HEK293 (cell line): ENCODE measurements around the gene CCDC85A.

Source experiments
- CTCF ChIA-PET: fragments of 350-600 bp; formaldehyde crosslinking; extraction: SDS; loops from one replicate; lab custom pipeline; 2021; ENCODE audit warnings: antibody characterized with exemption; lab: Yijun Ruan, JAX
- POLR2A ChIA-PET: fragments of 300-600 bp; formaldehyde crosslinking; extraction: SDS; loops from one replicate; lab custom pipeline; 2020; ENCODE audit warnings: antibody characterized with exemption, inconsistent platforms; lab: Yijun Ruan, JAX
- H3K27ac ChIP-seq: fragments of 200-500 bp; sonication (Bioruptor generic); 2 replicates; pipeline ENCODE4 v1.5.1; 2014; ENCODE audit warnings: low read depth, low read length, control low read depth, inconsistent platforms; ENCODE audit errors: extremely low read depth
- H3K36me3 ChIP-seq, 2 experiments: fragments of 200-500 bp in 1 of 2; sonication (Bioruptor generic) in 1 of 2; 1 replicate in 1 of 2; 2 replicates in 1 of 2; pipeline ENCODE4 v1.5.1; 2014 to 2017; ENCODE audit warnings: inconsistent platforms in 2 of 2, low read length in 2 of 2; ENCODE audit not compliant: control insufficient read depth in 2 of 2, insufficient read depth in 1 of 2
- H3K4me1 ChIP-seq: fragments of 200-500 bp; sonication (Bioruptor generic); 2 replicates; pipeline ENCODE4 v1.5.1; 2014; ENCODE audit warnings: mild to moderate bottlenecking, low read length, inconsistent platforms; ENCODE audit not compliant: control insufficient read depth, insufficient read depth
- H3K4me3 ChIP-seq: 2 replicates; pipeline ENCODE4 v1.5.1; 2011; ENCODE audit warnings: low read depth, mild to moderate bottlenecking, control low read depth, low read length, moderate library complexity
- H3K9me3 ChIP-seq: fragments of 200-500 bp; sonication (Bioruptor generic); 2 replicates; pipeline ENCODE4 v1.5.1; 2014; ENCODE audit warnings: low read depth, low read length, inconsistent platforms; ENCODE audit not compliant: control insufficient read depth, insufficient read depth
- MZF1 ChIP-seq: fragments of 450-650 bp; formaldehyde crosslinking; IDR thresholded peaks from 2 replicates; pipeline ENCODE4 v1.5.1; 2017; ENCODE audit warnings: missing biosample characterization, missing genetic modification characterization, borderline replicate concordance
- OVOL3 ChIP-seq: fragments of 450-650 bp; formaldehyde crosslinking; IDR thresholded peaks from 2 replicates; pipeline ENCODE4 v1.5.1; 2016; ENCODE audit warnings: missing biosample characterization, missing genetic modification characterization
- RBAK ChIP-seq: fragments of 450-650 bp; formaldehyde crosslinking; IDR thresholded peaks from 2 replicates; pipeline ENCODE4 v1.5.1; 2016; ENCODE audit warnings: missing biosample characterization, missing genetic modification characterization
- SCRT2 ChIP-seq: fragments of 450-650 bp; formaldehyde crosslinking; IDR thresholded peaks from 2 replicates; pipeline ENCODE4 v1.5.1; 2016; ENCODE audit warnings: missing biosample characterization, missing genetic modification characterization
- ZBTB20 ChIP-seq: fragments of 450-650 bp; formaldehyde crosslinking; IDR thresholded peaks from 2 replicates; pipeline ENCODE4 v1.5.1; 2016; ENCODE audit warnings: missing biosample characterization, missing genetic modification characterization
- ZFHX2 ChIP-seq: fragments of 450-650 bp; formaldehyde crosslinking; conservative IDR thresholded peaks from 2 replicates; pipeline ENCODE4 v1.5.1; 2016; ENCODE audit warnings: missing biosample characterization, missing genetic modification characterization
- ZFP69B ChIP-seq: fragments of 450-650 bp; formaldehyde crosslinking; IDR thresholded peaks from 2 replicates; pipeline ENCODE4 v1.5.1; 2016; ENCODE audit warnings: missing biosample characterization, missing genetic modification characterization
- ZNF112 ChIP-seq: fragments of 450-650 bp; formaldehyde crosslinking; IDR thresholded peaks from 2 replicates; pipeline ENCODE4 v1.5.0; 2017; ENCODE audit warnings: missing biosample characterization, missing genetic modification characterization
- ZNF155 ChIP-seq: fragments of 450-650 bp; formaldehyde crosslinking; IDR thresholded peaks from 2 replicates; pipeline ENCODE4 v1.5.1; 2016; ENCODE audit warnings: missing biosample characterization, missing genetic modification characterization
- ZNF19 ChIP-seq: fragments of 450-650 bp; formaldehyde crosslinking; IDR thresholded peaks from 2 replicates; pipeline ENCODE4; 2016; ENCODE audit warnings: missing biosample characterization, missing genetic modification characterization, low read depth
- ZNF214 ChIP-seq: fragments of 450-650 bp; formaldehyde crosslinking; IDR thresholded peaks from 2 replicates; pipeline ENCODE4 v1.5.1; 2017; ENCODE audit warnings: missing biosample characterization, mild to moderate bottlenecking, missing genetic modification characterization, borderline replicate concordance
- ZNF23 ChIP-seq: fragments of 450-650 bp; formaldehyde crosslinking; IDR thresholded peaks from 2 replicates; pipeline ENCODE4 v1.5.1; 2016; ENCODE audit warnings: missing biosample characterization, missing genetic modification characterization, borderline replicate concordance
- ZNF423 ChIP-seq: fragments of 450-650 bp; formaldehyde crosslinking; IDR thresholded peaks from 2 replicates; pipeline ENCODE4 v1.5.1; 2016; ENCODE audit warnings: missing biosample characterization, missing genetic modification characterization
- ZNF433 ChIP-seq: fragments of 450-650 bp; formaldehyde crosslinking; IDR thresholded peaks from 2 replicates; pipeline ENCODE4 v1.5.1; 2016; ENCODE audit warnings: missing biosample characterization, missing genetic modification characterization, low read depth
- ZNF501 ChIP-seq: fragments of 450-650 bp; formaldehyde crosslinking; IDR thresholded peaks from 2 replicates; pipeline ENCODE4 v1.5.1; 2016; ENCODE audit warnings: missing biosample characterization, missing genetic modification characterization
- ZNF521 ChIP-seq: fragments of 450-650 bp; formaldehyde crosslinking; IDR thresholded peaks from 2 replicates; pipeline ENCODE4 v1.5.1; 2017; ENCODE audit warnings: missing biosample characterization, mild to moderate bottlenecking, missing genetic modification characterization
- ZNF596 ChIP-seq: fragments of 450-650 bp; IDR thresholded peaks from 2 replicates; pipeline ENCODE4 v1.5.0; 2018; ENCODE audit warnings: missing biosample characterization, mild to moderate bottlenecking, missing genetic modification characterization, moderate library complexity
- ZNF658 ChIP-seq: fragments of 450-650 bp; formaldehyde crosslinking; IDR thresholded peaks from 2 replicates; pipeline ENCODE4; 2016; ENCODE audit warnings: missing biosample characterization, missing genetic modification characterization
- ZNF776 ChIP-seq: fragments of 450-650 bp; formaldehyde crosslinking; IDR thresholded peaks from 2 replicates; pipeline ENCODE4 v1.5.0; 2017; ENCODE audit warnings: missing biosample characterization, missing genetic modification characterization, borderline replicate concordance
- ZNF791 ChIP-seq: fragments of 450-650 bp; formaldehyde crosslinking; IDR thresholded peaks from 2 replicates; pipeline ENCODE4 v1.5.1; 2016; ENCODE audit warnings: missing biosample characterization, missing genetic modification characterization
- TF ChIP-seq, protein P1 (sequence below): fragments of 450-650 bp; formaldehyde crosslinking; IDR thresholded peaks from 2 replicates; pipeline ENCODE4 v1.5.1; 2016; ENCODE audit warnings: missing biosample characterization, missing genetic modification characterization
- TF ChIP-seq, protein P2 (sequence below): fragments of 450-650 bp; formaldehyde crosslinking; IDR thresholded peaks from 2 replicates; pipeline ENCODE4 v1.5.1; 2016; ENCODE audit warnings: missing biosample characterization, missing genetic modification characterization, borderline replicate concordance
- TF ChIP-seq, protein P3 (sequence below): fragments of 450-650 bp; formaldehyde crosslinking; IDR thresholded peaks from 2 replicates; pipeline ENCODE4 v1.5.1; 2016; ENCODE audit warnings: missing biosample characterization, missing genetic modification characterization, low read depth
- TF ChIP-seq, protein P4 (sequence below): fragments of 450-650 bp; formaldehyde crosslinking; IDR thresholded peaks from 2 replicates; pipeline ENCODE4 v1.5.1; 2016; ENCODE audit warnings: missing biosample characterization, missing genetic modification characterization

The CCDC85A gene

GRCh38 chr2:56297671-56298070 lies 113.9 kb downstream of the CCDC85A start:
- no peak overlapping the region for H3K4me3 ChIP-seq
- TF ChIP-seq ZFP69B (tag by site-specific recombination), result no peak
- no peak for TF ChIP-seq SCRT2 (tag by site-specific recombination)
- TF ChIP-seq ZFHX2 (tag by site-specific recombination), result no peak
- TF ChIP-seq ZNF501 (tag by site-specific recombination), result no peak
- no peak overlapping the region for H3K27ac ChIP-seq
- H3K4me1 ChIP-seq, result no peaks in the 10 kb centered on the region
- CTCF ChIA-PET, result interaction anchor here (0.5 kb wide), 1 partner anchor 84 kb away, joined by 3 read pairs; no protein-coding TSS in a partner anchor
- no peaks in the 10 kb centered on the region for H3K36me3 ChIP-seq
- POLR2A ChIA-PET, result no interaction called here
- H3K9me3 ChIP-seq, result no peaks in the 10 kb centered on the region

DNA sequence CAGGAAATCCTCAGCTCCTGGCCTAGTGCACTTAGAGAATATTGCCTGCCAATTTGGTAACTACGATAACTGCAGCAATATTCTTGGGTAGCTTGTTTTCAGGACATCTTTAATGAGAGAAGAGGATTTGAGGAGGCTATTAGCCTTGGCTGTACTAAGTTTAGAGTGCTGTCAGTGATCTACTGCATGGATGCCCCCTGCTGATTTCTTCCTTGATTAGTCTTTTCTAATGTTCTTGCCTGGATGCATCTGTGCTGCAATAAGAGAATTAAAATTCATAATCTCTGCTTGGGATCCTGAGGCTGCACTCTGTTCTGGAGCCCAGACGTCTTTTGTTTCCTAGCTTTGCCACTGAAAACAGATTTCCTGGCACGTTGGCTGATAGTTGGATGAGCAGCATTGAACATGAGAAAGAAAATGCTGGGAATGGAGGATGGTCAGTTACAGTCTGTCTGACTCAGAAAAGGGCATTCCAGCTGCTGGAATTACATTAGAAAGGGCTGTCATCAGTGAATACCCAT lies 115.4 kb downstream of the CCDC85A start:
- ChIA-PET CTCF (no interaction called here), POLR2A (no interaction called here)
- no peaks in the 10 kb centered on the region for H3K4me1 ChIP-seq
- H3K4me3 ChIP-seq, result no peak overlapping the region
- H3K27ac ChIP-seq, result no peak overlapping the region
- TF ChIP-seq ZNF658 (no peak), ZNF596 (tag by site-specific recombination) (no peak), ZNF19 (tag by site-specific recombination) (no peak), MZF1 (tag by site-specific recombination) (no peak), RBAK (tag by site-specific recombination) (no peak), ZNF791 (tag by site-specific recombination) (no peak)
- TF ChIP-seq, protein P1, sequence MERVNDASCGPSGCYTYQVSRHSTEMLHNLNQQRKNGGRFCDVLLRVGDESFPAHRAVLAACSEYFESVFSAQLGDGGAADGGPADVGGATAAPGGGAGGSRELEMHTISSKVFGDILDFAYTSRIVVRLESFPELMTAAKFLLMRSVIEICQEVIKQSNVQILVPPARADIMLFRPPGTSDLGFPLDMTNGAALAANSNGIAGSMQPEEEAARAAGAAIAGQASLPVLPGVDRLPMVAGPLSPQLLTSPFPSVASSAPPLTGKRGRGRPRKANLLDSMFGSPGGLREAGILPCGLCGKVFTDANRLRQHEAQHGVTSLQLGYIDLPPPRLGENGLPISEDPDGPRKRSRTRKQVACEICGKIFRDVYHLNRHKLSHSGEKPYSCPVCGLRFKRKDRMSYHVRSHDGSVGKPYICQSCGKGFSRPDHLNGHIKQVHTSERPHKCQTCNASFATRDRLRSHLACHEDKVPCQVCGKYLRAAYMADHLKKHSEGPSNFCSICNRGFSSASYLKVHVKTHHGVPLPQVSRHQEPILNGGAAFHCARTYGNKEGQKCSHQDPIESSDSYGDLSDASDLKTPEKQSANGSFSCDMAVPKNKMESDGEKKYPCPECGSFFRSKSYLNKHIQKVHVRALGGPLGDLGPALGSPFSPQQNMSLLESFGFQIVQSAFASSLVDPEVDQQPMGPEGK (tag by site-specific recombination), result no peak
- H3K36me3 ChIP-seq, result no peaks in the 10 kb centered on the region
- H3K9me3 ChIP-seq, result no peaks in the 10 kb centered on the region

DNA sequence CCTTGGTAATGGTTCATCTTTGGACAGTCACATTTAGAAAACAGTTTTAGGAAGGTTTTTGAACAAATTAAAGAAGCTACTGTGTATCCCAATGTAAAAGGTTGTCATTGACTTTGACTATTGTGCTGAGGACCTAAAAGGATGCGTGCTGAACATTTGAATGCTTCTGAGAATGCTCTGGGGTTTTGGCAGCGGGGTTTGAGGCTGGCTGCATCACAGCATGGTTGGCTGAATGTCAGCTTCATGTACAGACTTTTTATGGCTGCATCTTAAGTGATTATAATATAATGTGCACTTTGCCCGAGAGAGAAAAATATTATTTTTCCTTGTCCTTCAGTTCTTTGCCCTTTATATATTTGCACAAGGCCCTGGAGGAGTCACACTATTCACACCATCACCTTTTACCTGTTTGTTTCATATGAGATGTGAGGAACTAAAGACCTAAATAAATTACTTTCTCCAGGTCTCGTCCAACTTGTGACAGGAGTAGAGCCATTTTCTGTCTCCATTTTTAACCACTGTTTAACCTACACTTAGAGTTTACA lies 125.9 kb downstream of the CCDC85A start:
- Histone ChIP-seq H3K4me3 (no peak overlapping the region), H3K9me3 (no peaks in the 10 kb centered on the region), H3K4me1 (no peaks in the 10 kb centered on the region), H3K27ac (no peak overlapping the region), H3K36me3 (no peaks in the 10 kb centered on the region)
- CTCF ChIA-PET, result no interaction called here
- TF ChIP-seq, protein P2, sequence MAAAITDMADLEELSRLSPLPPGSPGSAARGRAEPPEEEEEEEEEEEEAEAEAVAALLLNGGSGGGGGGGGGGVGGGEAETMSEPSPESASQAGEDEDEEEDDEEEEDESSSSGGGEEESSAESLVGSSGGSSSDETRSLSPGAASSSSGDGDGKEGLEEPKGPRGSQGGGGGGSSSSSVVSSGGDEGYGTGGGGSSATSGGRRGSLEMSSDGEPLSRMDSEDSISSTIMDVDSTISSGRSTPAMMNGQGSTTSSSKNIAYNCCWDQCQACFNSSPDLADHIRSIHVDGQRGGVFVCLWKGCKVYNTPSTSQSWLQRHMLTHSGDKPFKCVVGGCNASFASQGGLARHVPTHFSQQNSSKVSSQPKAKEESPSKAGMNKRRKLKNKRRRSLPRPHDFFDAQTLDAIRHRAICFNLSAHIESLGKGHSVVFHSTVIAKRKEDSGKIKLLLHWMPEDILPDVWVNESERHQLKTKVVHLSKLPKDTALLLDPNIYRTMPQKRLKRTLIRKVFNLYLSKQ, result no peak
- TF ChIP-seq ZNF155 (no peak), ZBTB20 (no peak), ZNF112 (tag by site-specific recombination) (no peak), ZNF521 (tag by site-specific recombination) (no peak), OVOL3 (no peak), ZNF423 (no peak), MZF1 (tag by site-specific recombination) (no peak), ZNF433 (tag by site-specific recombination) (no peak), ZNF23 (tag by site-specific recombination) (no peak), ZNF596 (tag by site-specific recombination) (no peak), ZNF214 (tag by site-specific recombination) (no peak), ZNF776 (tag by site-specific recombination) (no peak)
- TF ChIP-seq, protein P3, sequence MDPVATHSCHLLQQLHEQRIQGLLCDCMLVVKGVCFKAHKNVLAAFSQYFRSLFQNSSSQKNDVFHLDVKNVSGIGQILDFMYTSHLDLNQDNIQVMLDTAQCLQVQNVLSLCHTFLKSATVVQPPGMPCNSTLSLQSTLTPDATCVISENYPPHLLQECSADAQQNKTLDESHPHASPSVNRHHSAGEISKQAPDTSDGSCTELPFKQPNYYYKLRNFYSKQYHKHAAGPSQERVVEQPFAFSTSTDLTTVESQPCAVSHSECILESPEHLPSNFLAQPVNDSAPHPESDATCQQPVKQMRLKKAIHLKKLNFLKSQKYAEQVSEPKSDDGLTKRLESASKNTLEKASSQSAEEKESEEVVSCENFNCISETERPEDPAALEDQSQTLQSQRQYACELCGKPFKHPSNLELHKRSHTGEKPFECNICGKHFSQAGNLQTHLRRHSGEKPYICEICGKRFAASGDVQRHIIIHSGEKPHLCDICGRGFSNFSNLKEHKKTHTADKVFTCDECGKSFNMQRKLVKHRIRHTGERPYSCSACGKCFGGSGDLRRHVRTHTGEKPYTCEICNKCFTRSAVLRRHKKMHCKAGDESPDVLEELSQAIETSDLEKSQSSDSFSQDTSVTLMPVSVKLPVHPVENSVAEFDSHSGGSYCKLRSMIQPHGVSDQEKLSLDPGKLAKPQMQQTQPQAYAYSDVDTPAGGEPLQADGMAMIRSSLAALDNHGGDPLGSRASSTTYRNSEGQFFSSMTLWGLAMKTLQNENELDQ (tag by site-specific recombination), result no peak
- TF ChIP-seq, protein P4, sequence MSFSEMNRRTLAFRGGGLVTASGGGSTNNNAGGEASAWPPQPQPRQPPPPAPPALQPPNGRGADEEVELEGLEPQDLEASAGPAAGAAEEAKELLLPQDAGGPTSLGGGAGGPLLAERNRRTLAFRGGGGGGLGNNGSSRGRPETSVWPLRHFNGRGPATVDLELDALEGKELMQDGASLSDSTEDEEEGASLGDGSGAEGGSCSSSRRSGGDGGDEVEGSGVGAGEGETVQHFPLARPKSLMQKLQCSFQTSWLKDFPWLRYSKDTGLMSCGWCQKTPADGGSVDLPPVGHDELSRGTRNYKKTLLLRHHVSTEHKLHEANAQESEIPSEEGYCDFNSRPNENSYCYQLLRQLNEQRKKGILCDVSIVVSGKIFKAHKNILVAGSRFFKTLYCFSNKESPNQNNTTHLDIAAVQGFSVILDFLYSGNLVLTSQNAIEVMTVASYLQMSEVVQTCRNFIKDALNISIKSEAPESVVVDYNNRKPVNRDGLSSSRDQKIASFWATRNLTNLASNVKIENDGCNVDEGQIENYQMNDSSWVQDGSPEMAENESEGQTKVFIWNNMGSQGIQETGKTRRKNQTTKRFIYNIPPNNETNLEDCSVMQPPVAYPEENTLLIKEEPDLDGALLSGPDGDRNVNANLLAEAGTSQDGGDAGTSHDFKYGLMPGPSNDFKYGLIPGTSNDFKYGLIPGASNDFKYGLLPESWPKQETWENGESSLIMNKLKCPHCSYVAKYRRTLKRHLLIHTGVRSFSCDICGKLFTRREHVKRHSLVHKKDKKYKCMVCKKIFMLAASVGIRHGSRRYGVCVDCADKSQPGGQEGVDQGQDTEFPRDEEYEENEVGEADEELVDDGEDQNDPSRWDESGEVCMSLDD (tag by site-specific recombination), result no peak
- POLR2A ChIA-PET, result no interaction called here
